K562 (cell line): ENCODE data around the gene MAPK13. TPM values are rescaled to one million over a fixed set of nuclear protein-coding genes. Genes with fewer than 3 reads are reported as not detected.

Source experiments
- ARID3A ChIP-seq: IDR thresholded peaks from 2 replicates; pipeline ENCODE4 v1.6.1; 2012; ENCODE audit warnings: low read depth, low read length, improper control_type of control experiment, borderline replicate concordance
- ARNT ChIP-seq, 2 experiments: fragments of 450-650 bp; IDR thresholded peaks; 2 replicates each; pipeline ENCODE4 v1.6.1; 2016; ENCODE audit warnings: mild to moderate bottlenecking in 1 of 2
- CEBPB ChIP-seq: fragments of 450-650 bp; IDR thresholded peaks from 2 replicates; pipeline ENCODE4 v1.6.1; 2016; ENCODE audit warnings: missing genetic modification characterization, missing compliant biosample characterization
- FOXJ3 ChIP-seq: sonication (generic); formaldehyde crosslinking; IDR thresholded peaks from 2 replicates; pipeline ENCODE4 v1.4.0; 2020; ENCODE audit warnings: mild to moderate bottlenecking, missing genetic modification reagents
- MXD1 ChIP-seq: fragments of 250-450 bp; sonication (Bioruptor Pico); IDR thresholded peaks from 2 replicates; pipeline ENCODE4 v1.8.0; 2021; ENCODE audit warnings: borderline replicate concordance, mild to moderate bottlenecking, moderate library complexity; ENCODE audit not compliant: poor library complexity, severe bottlenecking
- NEUROD1 ChIP-seq: fragments of 150-350 bp; IDR thresholded peaks from 2 replicates; pipeline ENCODE4 v1.6.1; 2014; ENCODE audit warnings: borderline replicate concordance, low read length, low read depth; ENCODE audit not compliant: partially characterized antibody
- PHB2 ChIP-seq: fragments of 450-650 bp; IDR thresholded peaks from 2 replicates; pipeline ENCODE4 v1.6.1; 2017; ENCODE audit warnings: low read depth
- POLR2B ChIP-seq: fragments of 450-650 bp; IDR thresholded peaks from 2 replicates; pipeline ENCODE4 v1.6.1; 2018; ENCODE audit warnings: low read depth; ENCODE audit not compliant: partially characterized antibody
- SMAD2 ChIP-seq: fragments of 150-350 bp; IDR thresholded peaks from 2 replicates; pipeline ENCODE4 v1.6.1; 2014; ENCODE audit warnings: low read depth, mild to moderate bottlenecking, low read length
- TCFL5 ChIP-seq: fragments of 250-450 bp; sonication (Bioruptor Pico); conservative IDR thresholded peaks from 2 replicates; pipeline ENCODE4 v1.6.1; 2021; ENCODE audit warnings: mild to moderate bottlenecking, moderate library complexity, matching md5 sums
- ZMIZ1 ChIP-seq, 2 experiments: fragments of 150-350 bp in 1 of 2; IDR thresholded peaks; 2 replicates each; pipeline ENCODE4 v1.6.1; 2012 to 2016; ENCODE audit warnings: low read depth in 2 of 2, low read length in 2 of 2, mild to moderate bottlenecking in 1 of 2, moderate library complexity in 1 of 2
- ZNF197 ChIP-seq: fragments of 200-800 bp; sonication (Bioruptor generic); IDR thresholded peaks from 2 replicates; pipeline ENCODE4 v1.6.1; 2016; ENCODE audit warnings: low read depth, missing genetic modification characterization, missing compliant biosample characterization
- polyA plus RNA-seq, 8 experiments: library from polyadenylated mRNA; depleted of rRNA in 4 of 8; stranded (reverse) in 5 of 8; unstranded in 3 of 8; fragments of >200 nt; fragmentation: Nextera tagmentation in 2 of 8; fragmentation: Illumina TruSeq in 1 of 8; extraction: Ambion mirVana in 2 of 8; extraction: Trizol in 1 of 8; gene quantifications; 2 replicates each; pipeline versions ENCODE4 v1.2.1 to v1.2.3, GENCODE V29; 2011 to 2014; ENCODE audit warnings: inconsistent platforms in 1 of 8, missing spikeins in 1 of 8
- total RNA-seq, 7 experiments: library from RNA; depleted of rRNA in 6 of 7; stranded (reverse); fragments of >200 nt in 6 of 7; fragmentation: Illumina TruSeq in 2 of 7; extraction: Trizol in 2 of 7; gene quantifications; 2 replicates each; pipeline versions ENCODE4 v1.2.1 to v1.2.3, GENCODE V29; 2011 to 2021; ENCODE audit warnings: low replicate concordance in 1 of 7
- TF ChIP-seq, protein P1 (sequence below): sonication (generic); formaldehyde crosslinking; IDR thresholded peaks from 2 replicates; pipeline ENCODE4 v1.8.0; 2022; ENCODE audit warnings: mild to moderate bottlenecking, missing genetic modification reagents, borderline replicate concordance
- TF ChIP-seq, protein P2 (sequence below): sonication (generic); formaldehyde crosslinking; IDR thresholded peaks from 2 replicates; pipeline ENCODE4 v1.5.0; 2020; ENCODE audit warnings: missing genetic modification reagents

MAPK13 gene
- total and polyA plus RNA-seq, 9 of the 15 experiments (the other 6 are each of a cell fraction or from before 2014, with no cell fraction given) = 0.03 to 2.3 (median 0.48) TPM; not detected in 1

- TF ChIP-seq POLR2B = no peak
- no peak for TF ChIP-seq ZNF197 (CRISPR knock-in tag)
- TF ChIP-seq ARID3A = 0 out of 2 replicates have a peak, but pooled peaks have one; percentile 14
- no peak for TF ChIP-seq TCFL5 (CRISPR knock-in tag)
- TF ChIP-seq SMAD2 = no peak
- TF ChIP-seq CEBPB (tag) = no peak
- TF ChIP-seq ARNT (IDR thresholded peaks at IDR 0.05) = 0 out of 4 replicates have a peak, but pooled peaks of 1 of the 2 experiments have one; percentile 19
- no peak for TF ChIP-seq MXD1
- peak; percentile 60 for TF ChIP-seq NEUROD1
- no peak for TF ChIP-seq FOXJ3 (CRISPR knock-in tag)
- TF ChIP-seq, protein P1, sequence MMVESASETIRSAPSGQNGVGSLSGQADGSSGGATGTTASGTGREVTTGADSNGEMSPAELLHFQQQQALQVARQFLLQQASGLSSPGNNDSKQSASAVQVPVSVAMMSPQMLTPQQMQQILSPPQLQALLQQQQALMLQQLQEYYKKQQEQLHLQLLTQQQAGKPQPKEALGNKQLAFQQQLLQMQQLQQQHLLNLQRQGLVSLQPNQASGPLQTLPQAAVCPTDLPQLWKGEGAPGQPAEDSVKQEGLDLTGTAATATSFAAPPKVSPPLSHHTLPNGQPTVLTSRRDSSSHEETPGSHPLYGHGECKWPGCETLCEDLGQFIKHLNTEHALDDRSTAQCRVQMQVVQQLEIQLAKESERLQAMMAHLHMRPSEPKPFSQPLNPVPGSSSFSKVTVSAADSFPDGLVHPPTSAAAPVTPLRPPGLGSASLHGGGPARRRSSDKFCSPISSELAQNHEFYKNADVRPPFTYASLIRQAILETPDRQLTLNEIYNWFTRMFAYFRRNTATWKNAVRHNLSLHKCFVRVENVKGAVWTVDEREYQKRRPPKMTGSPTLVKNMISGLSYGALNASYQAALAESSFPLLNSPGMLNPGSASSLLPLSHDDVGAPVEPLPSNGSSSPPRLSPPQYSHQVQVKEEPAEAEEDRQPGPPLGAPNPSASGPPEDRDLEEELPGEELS (CRISPR knock-in tag) = no peak
- TF ChIP-seq, protein P2, sequence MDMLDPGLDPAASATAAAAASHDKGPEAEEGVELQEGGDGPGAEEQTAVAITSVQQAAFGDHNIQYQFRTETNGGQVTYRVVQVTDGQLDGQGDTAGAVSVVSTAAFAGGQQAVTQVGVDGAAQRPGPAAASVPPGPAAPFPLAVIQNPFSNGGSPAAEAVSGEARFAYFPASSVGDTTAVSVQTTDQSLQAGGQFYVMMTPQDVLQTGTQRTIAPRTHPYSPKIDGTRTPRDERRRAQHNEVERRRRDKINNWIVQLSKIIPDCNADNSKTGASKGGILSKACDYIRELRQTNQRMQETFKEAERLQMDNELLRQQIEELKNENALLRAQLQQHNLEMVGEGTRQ (CRISPR knock-in tag) = no peak
- no peak for TF ChIP-seq ZMIZ1 (IDR thresholded peaks at IDR 0.05; ENCODE audit: low read depth in 2 of 2, low read length in 2 of 2)
- no peak for TF ChIP-seq PHB2
These were observed 6.8 kb upstream of the MAPK13 start (continued) for GRCh38 chr6:36123270-36124139.
